ENCODE measurements around the gene ABCA9.

DNA sequence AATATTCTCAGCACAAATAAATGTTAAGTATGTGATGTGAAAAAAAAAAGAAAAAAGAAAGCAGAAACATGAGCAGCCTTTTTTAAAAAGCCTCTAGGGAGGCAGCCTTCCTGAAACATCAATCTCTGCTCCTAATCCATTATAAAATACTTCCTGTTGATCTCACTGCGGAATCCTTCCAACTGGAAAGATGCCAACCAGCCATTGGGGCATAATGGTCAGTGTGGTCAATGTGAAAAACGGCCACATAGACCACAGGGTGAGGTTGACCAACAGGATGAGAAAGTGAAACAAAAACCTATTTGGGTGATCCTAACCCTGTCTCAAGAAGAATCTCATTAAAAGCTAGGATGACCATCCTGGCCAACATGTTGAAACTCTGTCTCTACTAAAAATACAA is 79.4 kb downstream of the ABCA9 start:
- TF ChIP-seq EZH2 (IDR thresholded peaks at IDR 0.05; ENCODE audit: insufficient read depth, poor library complexity, severe bottlenecking) (no peak), EZH2phosphoT487 (IDR thresholded peaks at IDR 0.05; ENCODE audit: insufficient read depth, low read depth) (no peak)

All from GM23248 (cell line).